NCI-H2107 (cell line): ENCODE data around the gene COL4A2.

Experiments
- DNase-seq: peaks from one replicate; lab custom pipeline; 2025; lab: John Stamatoyannopoulos, UW

COL4A2 gene

DNA sequence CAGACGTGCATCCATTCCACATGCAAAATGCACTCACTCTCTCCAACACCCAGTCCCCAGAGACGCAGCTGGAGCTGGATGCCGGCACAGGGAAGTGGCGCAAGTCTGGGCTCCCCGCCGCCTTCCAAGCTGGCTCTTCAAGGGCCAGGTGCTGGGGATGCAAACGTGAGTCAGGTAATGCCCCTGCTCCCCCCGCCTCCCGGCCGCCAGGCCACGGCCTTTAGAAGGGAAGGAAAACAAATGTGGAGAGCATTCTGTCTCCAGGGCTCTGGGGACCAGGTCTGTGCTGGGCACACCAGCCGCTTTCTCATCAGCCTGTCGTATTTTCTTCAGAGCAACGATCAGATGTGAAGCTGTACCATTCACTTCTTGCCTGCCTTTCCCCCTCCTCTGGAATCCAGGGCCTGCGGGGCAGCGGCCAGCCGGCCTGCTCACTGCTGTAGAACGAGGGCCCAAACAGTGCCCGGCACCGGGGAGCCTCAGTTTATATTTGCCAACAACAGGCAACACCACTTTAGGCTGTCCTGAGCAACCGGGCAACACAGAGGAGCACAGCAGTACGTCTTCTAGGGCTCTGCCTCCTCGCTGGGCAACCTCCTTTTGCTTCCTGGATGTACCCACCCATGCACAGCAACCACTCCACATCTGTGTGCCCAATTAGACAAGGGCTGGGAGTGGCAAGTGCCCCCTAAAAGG lies 250.7 kb downstream of the COL4A2 start:
- no peak for DNase-seq

- no peak for DNase-seq
Measured at GRCh38 chr13:110559429-110559943, 252.4 kb downstream of the COL4A2 start.

DNA sequence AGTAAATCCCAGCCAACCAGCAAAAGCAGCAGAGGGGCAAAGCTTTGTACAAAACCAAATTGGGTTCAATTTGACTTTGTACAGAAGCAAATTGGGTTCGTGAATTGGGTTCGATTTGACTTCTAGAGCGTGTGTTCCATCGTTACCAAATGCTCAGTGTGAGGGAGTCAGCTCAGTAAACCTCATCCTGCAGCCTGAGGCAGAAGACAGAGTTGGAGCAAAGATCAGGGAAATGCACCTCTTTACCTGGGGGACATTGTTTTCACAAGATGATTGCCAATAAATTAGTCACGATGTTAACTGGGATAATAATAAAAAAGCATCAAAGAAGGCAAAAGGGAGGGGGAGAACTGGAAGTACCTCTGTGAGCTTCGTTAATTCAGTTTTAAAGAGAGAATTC lies 252.9 kb downstream of the COL4A2 start:
- no peak for DNase-seq

DNA sequence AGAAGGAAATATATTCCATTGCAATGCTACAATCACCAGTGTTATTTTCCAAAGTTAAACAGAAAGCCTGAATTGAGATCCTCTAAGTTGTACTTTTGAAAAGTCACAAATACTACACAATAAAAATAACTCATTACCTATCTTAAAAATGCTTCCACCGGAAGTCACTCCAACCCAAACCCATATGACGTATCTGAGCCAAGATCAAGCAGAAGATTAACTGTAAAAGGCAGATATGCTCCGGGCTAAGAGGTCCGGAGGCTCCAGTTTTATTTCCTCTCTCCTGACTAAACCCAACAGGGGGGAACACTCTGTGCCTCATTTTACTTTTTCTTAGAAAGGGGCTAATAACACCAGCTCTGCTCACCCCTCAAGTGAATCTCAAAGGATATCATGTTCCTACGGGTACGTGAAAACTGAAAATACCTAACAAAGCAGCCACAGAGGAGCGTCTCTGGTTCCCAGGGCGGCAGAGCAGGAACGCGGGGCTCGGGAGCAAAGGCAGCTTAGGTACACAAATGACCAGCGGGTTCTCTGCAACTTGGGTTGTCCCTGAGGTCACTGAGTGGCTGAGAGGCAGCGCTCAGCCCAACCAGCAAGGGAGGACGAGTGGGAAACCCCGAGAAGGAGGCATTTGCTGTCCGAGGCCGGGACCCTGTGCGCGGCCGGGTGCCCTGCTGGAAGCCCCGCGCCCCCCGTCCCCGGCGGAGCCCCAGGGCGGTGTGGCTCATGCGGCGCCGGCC lies 253.7 kb downstream of the COL4A2 start:
- no peak for DNase-seq

GRCh38 chr13:110561344-110562035 lies 254.4 kb downstream of the COL4A2 start, which contains the start of gene RAB20:
Gene RAB20 (minus strand): TSS chr13:110561722. CDS start chr13:110561519, 203 bp downstream.
- DNase-seq = no peak

DNA sequence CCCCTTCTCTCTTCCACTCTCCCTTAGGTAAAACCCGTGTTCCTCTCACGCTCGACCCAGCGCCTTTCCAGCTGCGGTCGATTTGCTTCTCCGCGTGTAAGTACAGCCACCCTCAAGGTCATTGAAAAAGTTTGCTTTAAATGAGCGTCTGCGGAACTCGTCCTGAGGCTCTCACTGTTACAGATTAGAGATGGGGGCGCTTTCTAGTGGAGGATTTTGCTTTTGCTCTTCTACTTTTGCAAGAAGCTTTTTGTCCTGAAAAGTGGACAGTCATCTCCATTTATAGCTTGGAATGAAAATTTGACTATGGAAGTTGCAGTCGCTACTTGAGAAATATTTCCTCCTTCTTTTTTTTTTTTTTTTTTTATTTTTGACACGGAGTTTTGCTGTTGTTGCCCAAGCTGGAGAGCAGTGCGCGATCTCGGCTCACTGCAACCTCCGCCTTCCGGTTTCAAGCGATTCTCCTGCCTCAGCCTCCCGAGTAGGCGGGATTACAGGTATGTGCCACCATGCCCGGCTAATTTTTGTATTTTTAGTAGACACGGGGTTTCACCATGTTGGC lies 255.0 kb downstream of the COL4A2 start:
- no peak for DNase-seq
